Endometrial microvascular endothelial cells (primary cell): ENCODE results near the gene PLA2G12A. TPM values are rescaled to one million over a fixed set of nuclear protein-coding genes. Genes with fewer than 3 reads are reported as not detected.

Source experiments
- in situ Hi-C: cut with HindIII; loops from 2 replicates; pipeline ENCODE4 v1.10.0; 2017; ENCODE audit warnings: low sequenced_read_pairs, low pct_unique_long_range_greater_than_20kb; ENCODE audit errors: inconsistent ontology term
- total RNA-seq: library from RNA; depleted of rRNA; stranded (reverse); fragments of >200 nt; gene quantifications from one replicate; pipeline ENCODE4 v1.2.3, GENCODE V29; 2015; ENCODE audit errors: inconsistent ontology term

The PLA2G12A gene
- total RNA-seq, result 9.0 TPM

DNA sequence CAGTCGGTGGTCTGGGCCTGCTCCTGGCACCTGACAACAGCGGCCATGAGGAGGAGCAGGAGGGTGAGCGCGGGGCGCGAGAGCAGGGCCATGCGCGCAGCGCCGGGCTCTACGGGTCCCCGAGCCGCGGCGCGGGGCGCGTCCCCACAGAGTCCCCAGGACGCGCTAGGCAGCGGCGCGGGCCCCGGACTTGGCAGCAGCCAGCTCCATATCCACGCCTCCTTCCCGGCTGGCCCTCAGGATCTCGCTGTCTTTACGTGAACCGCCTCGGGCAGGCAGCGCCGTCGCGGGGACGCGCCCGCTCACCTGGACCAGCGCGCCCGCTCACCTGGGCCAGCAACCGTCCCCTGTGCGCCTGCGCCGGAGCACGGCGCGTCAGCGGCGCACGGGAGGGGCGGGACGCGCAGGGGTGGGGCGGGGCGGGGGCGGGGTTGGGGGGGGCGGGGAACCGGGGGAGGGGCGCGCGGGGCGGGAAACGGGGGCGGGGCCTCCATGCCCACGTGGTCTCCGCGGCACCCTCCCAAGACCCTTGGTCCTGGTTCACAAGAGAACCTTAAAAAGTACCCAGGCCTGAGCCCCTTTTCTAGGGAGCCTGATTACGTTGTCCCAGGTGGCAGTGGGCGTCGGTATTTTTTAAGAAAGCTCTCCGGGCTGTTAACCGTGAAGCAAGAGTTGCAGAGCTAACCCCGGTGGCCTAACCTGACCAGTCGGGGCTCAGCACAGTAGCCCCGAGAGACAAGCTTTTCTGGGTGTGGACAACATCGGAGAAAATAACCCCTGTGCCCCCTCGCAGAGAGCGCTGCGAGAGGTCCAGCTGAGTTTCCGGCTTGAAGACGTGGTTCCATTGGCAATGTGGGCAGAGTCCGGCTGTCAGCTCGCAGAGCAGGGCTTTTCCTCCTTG is at the start of gene PLA2G12A:
TSS of gene PLA2G12A (minus strand) at position 353 of the 901 bp plus-strand sequence. CDS start at position 92, 261 bp downstream.
- in situ Hi-C loops, result loop anchor here (10.0 kb wide), 1 partner anchor 85 kb away; the partner anchor contains the start of gene GAR1

DNA sequence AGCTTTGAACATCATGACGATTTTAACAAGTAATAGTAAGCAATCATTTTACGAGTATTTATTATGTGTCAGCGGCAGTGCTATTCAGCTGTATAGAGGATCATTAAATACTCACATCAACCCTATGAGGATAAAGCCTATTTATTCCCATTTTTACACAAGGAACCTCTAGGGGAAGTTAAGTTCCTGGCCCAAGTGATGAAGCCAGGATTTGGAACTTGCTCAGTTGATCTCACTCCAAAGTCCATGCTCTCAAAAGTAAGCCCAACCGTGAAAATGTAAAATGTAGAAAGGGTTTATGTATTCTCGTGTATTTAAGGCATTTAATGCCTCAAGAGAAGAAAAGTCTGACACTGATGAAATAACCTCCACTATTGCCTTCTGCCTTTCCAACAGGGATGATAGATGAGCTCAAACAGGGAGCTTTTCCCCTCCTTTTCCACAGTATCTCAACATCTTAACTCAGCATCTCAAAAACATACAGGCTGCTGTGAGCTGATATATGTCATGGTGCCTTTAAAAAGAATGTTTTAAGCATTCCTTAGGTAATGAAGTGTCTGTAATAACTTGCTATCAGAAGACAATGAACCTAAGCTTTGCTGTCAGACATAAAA is 35.0 kb upstream of the PLA2G12A start:
- in situ Hi-C loops, result no loop called here

DNA sequence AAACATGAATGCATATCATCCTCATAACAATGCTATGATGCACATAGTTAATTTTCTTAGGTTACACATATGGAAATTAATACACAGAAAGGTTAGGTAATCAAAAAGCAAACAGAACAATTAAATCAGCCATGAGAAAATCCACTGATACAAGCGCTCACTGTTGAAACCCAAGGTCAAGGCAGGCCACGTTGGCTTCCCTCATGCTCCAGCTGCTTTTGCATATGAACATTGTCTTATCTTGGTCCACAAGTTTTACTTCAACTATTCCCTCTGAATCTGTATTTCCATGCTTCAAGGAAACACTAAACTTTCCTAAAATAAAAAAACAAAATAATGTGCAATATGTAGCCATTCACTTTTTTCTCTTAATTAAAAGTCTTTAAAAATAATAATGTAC is 34.5 kb upstream of the PLA2G12A start:
- in situ Hi-C loops, result no loop called here

DNA sequence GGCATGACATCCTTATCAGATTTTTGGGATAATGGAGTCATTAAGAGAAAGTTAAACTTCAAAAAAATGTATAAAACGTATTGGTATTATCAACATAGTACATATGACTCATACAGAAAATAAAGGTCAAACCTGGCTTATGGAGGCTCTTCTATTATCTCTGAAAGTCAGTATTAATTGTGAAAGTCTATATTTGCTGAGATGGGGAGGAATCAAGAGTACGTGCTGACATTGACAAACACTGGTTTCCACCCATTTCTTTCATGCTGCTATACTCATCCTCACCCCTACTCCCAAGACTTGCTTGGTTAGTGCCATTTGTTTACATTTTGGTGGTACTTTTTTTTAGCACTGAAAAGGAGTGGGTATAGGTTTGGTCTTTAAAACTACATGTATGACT is 30.8 kb upstream of the PLA2G12A start:
- in situ Hi-C loops, result no loop called here

DNA sequence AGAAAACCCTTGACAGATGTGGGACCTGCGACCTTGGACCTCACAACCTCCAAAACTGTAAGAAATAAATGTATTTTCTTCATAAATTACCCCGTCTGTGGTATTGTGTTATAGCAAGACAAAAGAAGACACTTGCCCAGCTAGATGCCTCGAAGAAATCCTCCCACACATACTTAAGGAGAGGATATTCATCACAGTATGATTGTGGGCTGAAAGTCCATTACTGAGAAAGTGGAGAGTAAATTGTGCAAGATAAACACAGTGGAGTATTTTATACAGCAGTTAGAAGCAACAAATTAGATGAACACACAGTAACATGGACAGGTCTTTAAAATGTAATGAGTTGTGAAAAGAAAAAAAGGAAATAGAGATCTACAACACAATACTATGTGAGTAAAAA is 25.8 kb upstream of the PLA2G12A start:
- in situ Hi-C loops, result no loop called here

DNA sequence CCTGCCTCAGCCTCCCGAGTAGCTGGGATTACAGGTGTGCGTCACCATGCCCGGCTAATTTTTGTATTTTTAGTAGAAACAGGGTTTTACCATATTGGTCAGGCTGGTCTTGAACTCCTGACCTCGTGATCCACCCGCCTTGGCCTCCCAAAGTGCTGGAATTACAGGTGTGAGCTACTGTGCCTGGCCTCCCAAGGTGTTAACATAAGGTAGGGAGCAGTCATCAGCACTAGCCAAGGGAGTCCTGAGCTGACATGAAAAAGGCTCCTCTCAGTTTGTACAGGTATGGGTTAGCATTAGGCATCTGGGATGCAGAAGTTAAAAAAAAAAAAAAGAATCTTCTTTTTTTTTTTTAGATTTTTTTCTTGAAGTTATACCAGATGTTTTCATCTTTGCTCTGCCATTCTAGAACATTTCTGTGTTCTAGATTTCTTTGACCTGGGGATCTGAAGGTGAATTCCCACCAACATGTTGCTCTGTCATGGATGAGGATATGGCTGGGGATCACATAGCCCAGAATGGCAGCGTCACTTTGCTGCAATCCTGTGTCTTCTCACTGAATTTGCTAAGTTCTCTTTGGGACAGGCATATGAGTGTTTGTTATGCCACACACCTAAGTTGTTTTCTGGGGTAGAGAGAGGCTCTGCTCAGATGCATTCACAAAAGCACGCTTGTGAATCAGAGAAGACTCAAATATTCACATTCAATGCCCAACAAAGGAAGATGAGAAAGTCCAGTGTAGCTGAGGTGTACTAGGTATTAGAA is 24.4 kb upstream of the PLA2G12A start:
- in situ Hi-C loops, result no loop called here

DNA sequence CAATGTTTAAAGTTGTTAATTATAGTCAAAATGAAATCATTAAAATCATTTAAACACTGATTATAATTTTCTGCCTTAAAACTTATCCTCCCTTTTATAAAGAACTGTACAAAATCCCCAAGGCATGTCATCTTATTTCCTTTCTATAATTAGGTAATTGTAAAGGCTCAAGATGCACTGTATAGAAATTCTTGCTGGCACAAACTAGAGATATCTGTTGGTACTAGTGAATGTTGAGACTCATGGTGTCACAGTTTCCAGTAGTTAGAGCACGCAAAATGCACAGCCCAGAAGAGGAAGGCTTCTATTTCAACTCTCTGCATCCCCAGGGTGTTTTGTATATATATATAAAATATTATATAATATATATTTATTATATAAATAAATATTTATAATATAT is 22.7 kb upstream of the PLA2G12A start:
- in situ Hi-C loops, result no loop called here

DNA sequence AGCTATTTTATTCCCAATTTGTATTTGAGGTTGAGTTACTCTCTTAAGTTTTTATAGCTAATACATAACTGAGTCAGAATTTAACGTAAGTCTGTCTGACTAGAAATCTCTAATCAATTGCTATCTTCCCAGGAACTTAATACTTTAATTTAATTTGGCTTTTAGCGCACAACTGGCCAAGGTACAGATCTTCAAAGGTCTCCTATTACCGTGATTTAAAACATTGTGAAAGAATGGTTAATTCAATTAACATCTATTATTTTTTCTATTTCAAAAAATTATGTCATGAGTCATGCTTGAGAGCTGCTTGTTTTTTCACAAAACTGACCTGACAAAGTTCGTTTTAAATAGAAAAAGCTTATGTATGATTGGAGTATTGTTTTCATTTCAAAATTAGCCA is 22.0 kb upstream of the PLA2G12A start:
- in situ Hi-C loops, result no loop called here

DNA sequence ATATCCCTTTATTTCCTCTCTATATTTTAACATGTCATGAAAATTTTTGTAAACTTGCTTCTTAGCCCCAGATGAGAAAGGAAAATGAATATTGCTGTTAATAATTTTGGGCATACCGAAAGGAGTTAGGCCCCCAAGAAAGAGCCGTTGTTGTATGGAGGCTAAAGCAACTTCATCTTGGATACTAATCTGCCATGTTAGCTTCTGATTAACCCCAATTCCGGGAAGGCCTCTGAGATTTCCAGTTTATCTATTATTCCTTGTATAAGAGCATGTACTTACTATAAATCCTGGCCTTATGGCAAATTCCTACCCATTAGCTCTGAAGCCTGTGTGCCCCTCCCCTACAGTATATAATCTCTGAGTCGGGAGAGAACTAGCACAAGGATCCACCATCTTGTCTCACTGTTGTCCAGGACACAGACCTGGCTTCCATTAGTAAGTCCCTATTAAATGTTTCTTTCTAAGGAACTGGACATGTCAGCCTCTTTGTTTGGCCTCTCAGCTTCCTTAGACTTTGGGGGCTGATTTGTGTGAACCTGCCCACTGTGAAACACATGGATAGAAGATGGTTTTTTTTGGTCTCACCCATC is 20.9 kb upstream of the PLA2G12A start:
- in situ Hi-C loops, result no loop called here

DNA sequence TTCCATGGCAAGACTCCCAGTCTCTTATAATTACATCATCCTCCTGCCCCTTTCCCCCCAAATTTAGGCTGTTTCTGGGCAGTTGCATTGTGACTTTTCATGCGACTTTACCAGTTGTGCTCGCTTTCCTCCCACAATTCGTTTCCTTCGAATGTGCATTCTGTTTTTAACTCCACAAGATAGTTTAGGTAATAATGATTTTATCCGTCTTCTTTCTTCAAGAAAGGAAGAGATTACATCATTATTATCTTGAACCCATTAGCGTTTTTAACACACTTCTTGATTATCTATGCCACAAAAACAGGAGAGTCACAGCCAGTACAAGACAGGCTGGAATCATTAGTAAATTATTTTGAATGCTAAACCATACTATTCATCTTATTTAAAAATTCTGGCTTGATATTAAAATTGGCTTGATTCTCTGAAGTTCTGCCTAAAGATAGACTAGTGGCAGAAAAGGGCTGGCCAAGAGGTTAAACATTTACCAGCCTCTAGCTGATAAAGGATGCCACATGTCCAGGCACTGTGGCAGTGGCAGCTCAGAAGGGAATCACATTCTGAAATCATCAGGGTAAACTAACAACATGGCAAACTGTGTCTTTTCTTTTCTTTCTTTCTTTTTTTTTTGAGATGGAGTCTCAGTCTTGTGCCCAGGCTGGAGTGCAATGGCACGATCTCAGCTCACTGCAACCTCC is 19.7 kb upstream of the PLA2G12A start:
- in situ Hi-C loops, result no loop called here

DNA sequence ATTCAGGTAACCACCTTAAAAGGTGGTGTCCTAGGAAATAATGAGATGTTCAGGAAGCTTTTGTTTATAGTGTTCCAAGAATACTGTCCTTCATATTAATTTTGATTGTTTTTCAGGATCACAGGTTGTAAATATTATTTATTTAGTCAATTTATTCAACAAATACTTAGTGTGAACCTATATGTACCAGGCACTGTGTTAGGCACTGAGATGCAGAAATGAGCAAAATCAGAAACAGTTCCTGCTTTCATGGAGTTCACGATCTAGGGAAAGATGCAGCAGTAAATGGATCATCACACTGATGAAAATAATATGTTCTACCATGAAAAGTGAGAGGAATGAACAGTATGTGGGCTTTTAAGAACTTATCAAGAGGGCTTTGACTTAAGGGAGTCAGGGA is 18.2 kb upstream of the PLA2G12A start:
- in situ Hi-C loops, result no loop called here

DNA sequence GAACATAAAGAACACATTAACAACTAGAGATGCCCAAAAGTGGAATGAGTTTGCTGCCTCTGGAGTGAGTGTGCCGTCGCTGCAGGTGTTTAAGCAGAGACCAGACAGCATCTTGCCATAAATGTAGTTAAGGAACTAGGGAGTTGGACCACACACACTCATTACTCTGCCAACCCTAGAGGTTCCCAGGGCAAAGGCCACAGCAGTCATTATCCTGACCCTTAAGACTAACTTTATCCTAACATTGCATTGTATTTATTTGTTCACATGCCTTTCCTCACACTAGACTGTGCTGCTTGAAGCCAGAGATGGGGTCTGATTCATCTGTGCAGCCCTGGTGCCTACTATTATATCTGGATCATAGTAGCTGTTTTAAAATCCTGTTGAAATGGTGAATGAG is 16.9 kb upstream of the PLA2G12A start:
- in situ Hi-C loops, result no loop called here

DNA sequence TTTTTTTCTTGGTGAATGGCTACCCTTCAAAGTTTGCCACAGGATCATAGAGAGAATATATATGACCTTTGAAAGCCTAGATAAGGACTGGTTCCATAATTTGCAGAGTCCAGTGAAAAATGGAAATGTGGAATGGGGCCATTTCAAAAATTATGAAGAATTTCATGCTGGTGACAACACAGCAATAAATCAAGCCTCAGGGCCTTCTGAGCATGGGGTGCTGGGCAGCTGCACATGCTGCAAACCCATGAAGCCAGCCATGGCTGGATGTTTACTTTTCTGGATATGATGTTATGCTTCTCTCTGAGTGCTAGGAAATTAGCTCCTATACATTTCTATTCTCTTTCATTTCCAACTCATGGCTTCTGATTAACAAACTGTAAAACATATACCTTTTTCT is 16.0 kb upstream of the PLA2G12A start:
- in situ Hi-C loops, result no loop called here

DNA sequence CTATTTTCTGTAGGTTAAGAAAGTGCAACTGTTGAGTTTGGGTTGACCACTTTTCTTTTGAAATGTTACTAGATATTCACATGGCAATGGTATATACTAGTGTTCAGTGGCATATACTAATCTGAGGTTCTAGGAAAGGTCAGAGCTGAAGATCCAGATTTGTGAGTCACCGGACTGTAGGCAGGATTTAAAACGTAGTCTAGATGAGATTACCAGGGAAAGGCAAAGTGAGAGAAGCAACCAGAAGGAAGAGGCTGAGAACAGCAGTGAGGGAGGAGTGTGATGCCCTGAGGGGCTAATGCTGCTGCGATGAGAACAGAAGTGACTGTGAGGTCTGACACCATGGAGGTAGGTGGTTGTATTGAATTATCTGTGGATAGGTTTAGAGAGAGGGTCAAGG is 9.7 kb upstream of the PLA2G12A start:
- in situ Hi-C loops, result loop anchor here (10.0 kb wide), 1 partner anchor 75 kb away; the partner anchor contains the start of gene GAR1

DNA sequence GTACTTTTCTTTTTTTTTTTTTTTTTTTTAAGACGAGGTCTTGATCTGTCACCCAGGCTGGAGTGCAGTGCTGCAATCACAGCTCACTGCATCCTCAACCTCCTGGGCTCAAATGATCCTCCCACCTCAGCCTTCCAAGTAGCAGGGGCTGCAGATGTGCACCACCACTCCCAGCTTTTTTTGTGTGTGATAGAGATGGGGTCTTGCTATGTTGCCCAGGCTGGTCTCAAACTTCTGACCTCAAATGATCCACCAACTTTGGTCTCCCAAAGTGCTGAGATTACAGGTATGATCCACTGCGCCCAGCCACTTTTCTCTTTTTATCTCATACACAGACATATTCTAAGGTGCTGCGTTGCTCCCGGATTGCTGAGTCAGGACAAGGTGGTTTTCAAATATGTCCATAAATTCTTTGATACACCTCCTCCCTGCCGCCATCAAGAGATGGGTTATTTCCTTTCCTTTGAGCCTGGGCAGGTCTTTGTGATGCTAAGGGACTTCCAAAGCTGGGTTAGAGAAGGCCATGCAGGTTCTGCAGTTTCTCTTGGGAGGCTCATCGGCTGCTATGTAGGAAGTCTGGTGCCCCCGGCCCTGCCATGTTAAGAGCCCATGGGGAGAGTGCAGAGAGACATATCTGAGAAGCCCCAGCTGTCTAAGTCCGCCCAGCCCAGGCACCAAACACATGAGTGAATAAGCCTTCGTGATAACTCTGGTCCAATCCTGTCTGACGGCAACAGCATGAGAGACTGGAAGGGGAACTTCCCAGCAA is 8.4 kb upstream of the PLA2G12A start:
- in situ Hi-C loops, result loop anchor here (10.0 kb wide), 1 partner anchor 77 kb away; the partner anchor contains the start of gene GAR1

DNA sequence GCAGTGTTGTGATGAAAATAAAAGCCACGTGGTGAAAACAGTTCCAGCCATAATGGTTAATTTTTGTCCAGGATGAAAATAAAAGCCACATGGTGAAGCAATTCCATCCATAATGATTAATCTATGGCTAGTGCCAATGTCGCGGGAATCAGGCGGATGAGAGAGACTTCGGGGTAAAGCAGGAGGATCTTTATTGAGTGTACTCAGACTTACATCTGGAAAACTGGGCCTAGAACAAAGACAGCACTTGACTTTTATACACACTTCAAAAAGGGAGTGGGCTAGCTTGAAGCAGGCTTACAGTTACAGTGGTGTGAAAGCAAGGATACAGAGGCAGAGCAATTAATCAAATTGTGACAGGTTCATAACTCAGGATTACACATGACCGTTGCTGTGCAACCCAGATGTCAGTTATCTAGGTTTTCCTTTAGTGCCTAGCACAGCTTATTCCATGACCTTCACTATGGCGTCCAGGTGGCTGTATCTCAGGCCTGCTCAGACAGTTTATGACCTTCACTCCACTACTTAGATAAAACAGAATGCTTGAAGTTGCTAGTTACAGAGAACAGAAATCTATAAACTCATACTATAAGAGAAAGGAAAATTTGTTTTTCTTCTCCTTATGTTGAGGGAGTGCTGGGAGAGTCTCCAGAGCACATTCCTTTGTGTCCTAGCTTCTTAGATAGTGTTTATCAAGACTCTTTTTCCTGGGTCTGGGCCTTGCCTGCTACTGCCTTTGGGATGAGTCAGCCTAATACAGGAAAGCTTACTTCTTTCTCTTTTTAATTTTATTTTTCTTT is 5.9 kb upstream of the PLA2G12A start:
- in situ Hi-C loops, result loop anchor here (10.0 kb wide), 1 partner anchor 79 kb away; the partner anchor contains the start of gene GAR1

DNA sequence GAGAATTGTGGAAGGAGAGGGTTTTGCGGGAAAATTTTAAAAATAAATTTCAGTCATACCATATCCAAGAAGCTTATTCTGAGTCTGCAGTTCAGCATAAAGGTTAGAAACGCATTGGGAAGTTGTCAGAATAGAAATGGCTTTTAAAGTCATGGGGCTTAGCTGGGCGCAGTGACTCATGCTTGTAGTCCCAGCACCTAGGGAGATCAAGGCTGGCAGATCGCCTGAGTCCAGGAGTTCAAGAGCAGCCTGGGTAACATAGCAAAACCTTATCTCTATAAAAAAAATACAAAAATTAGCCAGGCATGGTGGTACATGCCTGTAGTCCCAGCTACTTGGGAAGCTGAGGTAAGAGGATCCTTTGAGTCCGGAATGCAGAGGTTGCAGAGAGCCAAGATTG is 3.9 kb upstream of the PLA2G12A start:
- in situ Hi-C loops, result loop anchor here (10.0 kb wide), 1 partner anchor 81 kb away; the partner anchor contains the start of gene GAR1
